Caco-2 (cell line): ENCODE data around the gene ZYX. TPM values are rescaled to one million over a fixed set of nuclear protein-coding genes. Genes with fewer than 3 reads are reported as not detected.

ENCODE experiments used
- BruUV-seq: library from RNA; stranded (reverse); fragments of 400-500 nt; replicated peaks from 2 replicates; lab custom pipeline; 2021; lab: Mats Ljungman, UMichigan
- CTCF ChIA-PET: fragments of 300-600 bp; sonication (Branson Sonifier 250); formaldehyde crosslinking; loops from one replicate; lab custom pipeline; 2022; ENCODE audit warnings: antibody characterized with exemption; lab: Charles Lee
- POLR2A ChIA-PET: fragments of 300-600 bp; sonication (Branson Sonifier 250); formaldehyde crosslinking; loops from one replicate; lab custom pipeline; 2022; ENCODE audit warnings: antibody characterized with exemption; lab: Charles Lee
- DNase-seq, 2 experiments: peaks; one replicate each; pipeline versions ENCODE4 v3.0.0 to v3.0.0-alpha.2; 2020 to 2022
- H3K27me3 ChIP-seq: replicated peaks from 2 replicates; pipeline ENCODE4 v1.6.0; 2011; ENCODE audit warnings: low read length; ENCODE audit not compliant: control insufficient read depth, insufficient read depth
- H3K36me3 ChIP-seq: 2 replicates; pipeline ENCODE4 v1.5.1; 2011; ENCODE audit warnings: low read length; ENCODE audit not compliant: control insufficient read depth, insufficient read depth
- H3K4me1 ChIP-seq: fragments of 250-450 bp; sonication (Bioruptor Pico); 2 replicates; pipeline ENCODE4 v1.5.1; 2020; ENCODE audit warnings: mild to moderate bottlenecking
- H3K4me3 ChIP-seq: 2 replicates; pipeline ENCODE4 v1.5.1; 2011; ENCODE audit warnings: low read depth, mild to moderate bottlenecking, control low read depth, low read length
- H3K9me3 ChIP-seq: fragments of 250-450 bp; sonication (Bioruptor Pico); 2 replicates; pipeline ENCODE4 v1.5.1; 2020; ENCODE audit warnings: mild to moderate bottlenecking, moderate library complexity
- H3K27ac Mint-ChIP-seq: one replicate; pipeline ENCODE4 v1.8.0; 2022; ENCODE audit warnings: mixed read lengths; ENCODE audit not compliant: unreplicated experiment
- H3K27me3 Mint-ChIP-seq: one replicate; pipeline ENCODE4 v1.8.0; 2022; ENCODE audit warnings: mixed read lengths; ENCODE audit not compliant: insufficient read depth, unreplicated experiment
- H3K36me3 Mint-ChIP-seq: one replicate; pipeline ENCODE4 v1.8.0; 2022; ENCODE audit warnings: mild to moderate bottlenecking, mixed read lengths; ENCODE audit not compliant: insufficient read depth, unreplicated experiment
- H3K4me1 Mint-ChIP-seq: one replicate; pipeline ENCODE4 v1.8.0; 2022; ENCODE audit warnings: low read depth, mixed read lengths; ENCODE audit not compliant: unreplicated experiment
- H3K4me3 Mint-ChIP-seq: one replicate; pipeline ENCODE4 v1.8.0; 2022; ENCODE audit warnings: mild to moderate bottlenecking, moderate library complexity, mixed read lengths; ENCODE audit not compliant: unreplicated experiment
- H3K9me3 Mint-ChIP-seq: one replicate; pipeline ENCODE4 v1.8.0; 2022; ENCODE audit warnings: mixed read lengths; ENCODE audit not compliant: unreplicated experiment
- CTCF ChIP-seq, 2 experiments: fragments of 200-600 bp in 1 of 2; IDR thresholded peaks; 1 replicate in 1 of 2; 2 replicates in 1 of 2; pipeline versions ENCODE4 v1.5.1 to v1.8.0; 2011 to 2022; ENCODE audit warnings: antibody characterized with exemption in 1 of 2, control low read depth in 1 of 2, inconsistent platforms in 1 of 2, low read depth in 1 of 2, low read length in 1 of 2, mild to moderate bottlenecking in 1 of 2, moderate library complexity in 1 of 2; ENCODE audit not compliant: insufficient read depth in 1 of 2, severe bottlenecking in 1 of 2, unreplicated experiment in 1 of 2
- intact Hi-C: fragments of 100-400 bp; cut with micrococcal nuclease; formaldehyde crosslinking; loops from one replicate; pipeline ENCODE4 v1.10.0; 2022; ENCODE audit not compliant: unreplicated experiment
- total RNA-seq: library from RNA; stranded (reverse); gene quantifications from 2 replicates; pipeline ENCODE4 v1.2.3, GENCODE V29; 2022

The ZYX gene
- total RNA-seq, 1 experiment from 2014 or later: 147 TPM

DNA sequence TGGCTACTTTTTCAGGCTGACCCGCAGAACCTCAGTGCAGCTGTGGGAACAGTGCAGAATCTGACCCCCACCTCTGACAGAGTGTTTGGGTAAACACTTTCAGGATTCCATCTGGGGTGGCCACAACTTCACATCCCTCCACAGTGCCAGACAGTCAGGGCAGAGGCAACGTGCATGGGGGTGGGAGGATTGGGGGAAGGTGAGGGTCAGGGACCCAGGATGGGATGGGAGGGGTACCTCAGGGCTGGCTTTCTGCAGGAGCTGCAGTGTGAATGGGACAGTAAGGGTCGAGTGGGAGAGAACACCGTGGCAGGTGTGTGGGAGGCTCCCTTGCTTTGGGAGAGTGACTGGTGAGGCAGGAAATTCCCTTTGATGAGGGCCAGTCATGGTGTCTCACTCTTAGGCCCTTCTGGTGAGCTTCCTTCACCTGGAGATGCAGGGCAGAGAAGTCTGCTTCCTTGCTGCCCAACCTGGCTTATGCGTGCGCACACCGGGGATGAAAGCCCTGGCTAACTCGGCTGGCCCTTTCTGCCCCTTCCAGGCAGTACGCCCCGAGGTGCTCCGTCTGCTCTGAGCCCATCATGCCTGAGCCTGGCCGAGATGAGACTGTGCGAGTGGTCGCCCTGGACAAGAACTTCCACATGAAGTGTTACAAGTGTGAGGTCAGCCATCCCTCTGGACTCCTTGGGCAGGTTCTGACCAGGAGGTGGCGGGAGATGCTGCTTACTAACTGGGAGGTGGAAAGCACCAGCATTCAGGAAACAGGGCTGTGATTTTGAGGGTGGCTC, 8.4 kb downstream of the ZYX start:
- no peak overlapping the region for H3K4me3 ChIP-seq
- no TSS peak for BruUV-seq
- intact Hi-C loops: no loop called here
- ChIA-PET CTCF (no interaction called here), POLR2A (no interaction called here)
- peak overlapping the region; percentile 3 for H3K27ac Mint-ChIP-seq
- H3K36me3 ChIP-seq: peaks cover 8% of the 10 kb centered on the region
- H3K4me1 Mint-ChIP-seq: peaks cover 6% of the 10 kb centered on the region
- H3K4me3 Mint-ChIP-seq: no peak overlapping the region
- no peaks in the 10 kb centered on the region for H3K9me3 Mint-ChIP-seq
- DNase-seq: no peak
- TF ChIP-seq CTCF (IDR thresholded peaks at IDR 0.05; ENCODE audit: insufficient read depth in 1 of 2, low read depth in 1 of 2, low read length in 1 of 2, severe bottlenecking in 1 of 2, unreplicated experiment in 1 of 2): peak in 1 of 2 experiments; percentile 27
- no peaks in the 10 kb centered on the region for H3K27me3 Mint-ChIP-seq
- H3K27me3 ChIP-seq: no peaks in the 10 kb centered on the region
- H3K36me3 Mint-ChIP-seq: peaks cover 64% of the 10 kb centered on the region
- no peaks in the 10 kb centered on the region for H3K9me3 ChIP-seq
- peaks cover 16% of the 10 kb centered on the region; the same call in 1 of the 2 replicates for H3K4me1 ChIP-seq

GRCh38 chr7:143390104-143390772, 9.1 kb downstream of the ZYX start:
- no peak for DNase-seq
- Mint-ChIP-seq H3K27ac (peak overlapping the region; percentile 29), H3K27me3 (no peaks in the 10 kb centered on the region), H3K4me1 (peaks cover 10% of the 10 kb centered on the region), H3K4me3 (no peak overlapping the region), H3K36me3 (peaks cover 71% of the 10 kb centered on the region), H3K9me3 (no peaks in the 10 kb centered on the region)
- intact Hi-C loops: no loop called here
- TSS peak; percentile 50 for BruUV-seq
- ChIA-PET CTCF (interaction anchor here (0.6 kb wide), 1 partner anchor 97 kb away, joined by 3 read pairs; no protein-coding TSS in a partner anchor), POLR2A (no interaction called here)
- H3K4me3 ChIP-seq: no peak overlapping the region
- no peaks in the 10 kb centered on the region for H3K9me3 ChIP-seq
- H3K4me1 ChIP-seq: peaks cover 9% of the 10 kb centered on the region; the same call in 1 of the 2 replicates
- peaks cover 8% of the 10 kb centered on the region for H3K36me3 ChIP-seq
- no peak for TF ChIP-seq CTCF (IDR thresholded peaks at IDR 0.05; ENCODE audit: insufficient read depth in 1 of 2, low read depth in 1 of 2, low read length in 1 of 2, severe bottlenecking in 1 of 2, unreplicated experiment in 1 of 2)
- H3K27me3 ChIP-seq: no peaks in the 10 kb centered on the region

DNA sequence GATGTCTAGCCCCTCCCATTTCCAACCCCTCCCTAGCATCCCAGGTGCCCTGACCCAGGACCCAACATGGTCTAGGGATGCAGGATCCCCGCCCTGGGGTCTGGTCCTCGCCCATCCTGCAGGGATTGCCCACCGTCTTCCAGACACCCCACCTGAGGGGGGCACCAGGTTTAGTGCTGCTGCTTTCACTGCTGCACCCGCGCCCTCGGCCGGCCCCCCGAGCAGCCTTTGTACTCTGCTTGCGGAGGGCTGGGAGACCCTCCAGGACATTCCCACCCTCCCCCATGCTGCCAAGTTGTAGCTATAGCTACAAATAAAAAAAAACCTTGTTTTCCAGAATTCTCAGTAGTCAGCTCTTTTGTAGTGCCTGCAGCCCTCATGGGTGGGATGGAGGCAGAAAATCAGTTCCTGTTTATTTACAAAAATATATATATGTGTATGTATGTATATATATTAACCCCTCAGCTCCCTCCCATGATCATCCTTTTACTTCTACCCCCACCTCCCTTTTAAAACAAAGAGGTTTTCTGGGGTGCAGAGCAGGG, 9.7 kb downstream of the ZYX start:
- POLR2A ChIA-PET: no interaction called here

More for the DNA sequence above, 9.7 kb downstream of the ZYX start:
- no peak for TF ChIP-seq CTCF (IDR thresholded peaks at IDR 0.05; ENCODE audit: insufficient read depth in 1 of 2, low read depth in 1 of 2, low read length in 1 of 2, severe bottlenecking in 1 of 2, unreplicated experiment in 1 of 2)
- Histone ChIP-seq H3K4me3 (no peak overlapping the region), H3K9me3 (no peaks in the 10 kb centered on the region), H3K4me1 (peaks cover 14% of the 10 kb centered on the region; the same call in 1 of the 2 replicates), H3K36me3 (peaks cover 8% of the 10 kb centered on the region), H3K27me3 (no peaks in the 10 kb centered on the region)
- DNase-seq: no peak
- H3K9me3 Mint-ChIP-seq: no peaks in the 10 kb centered on the region
- H3K4me1 Mint-ChIP-seq: peaks cover 12% of the 10 kb centered on the region
- H3K27me3 Mint-ChIP-seq: no peaks in the 10 kb centered on the region
- CTCF ChIA-PET: interaction anchor here (0.6 to 1.4 kb wide), 2 partner anchors 17 to 98 kb away, joined by 3 read pairs; no protein-coding TSS in a partner anchor
- H3K27ac Mint-ChIP-seq: peak overlapping the region; percentile 29
- H3K4me3 Mint-ChIP-seq: no peak overlapping the region
- peaks cover 77% of the 10 kb centered on the region for H3K36me3 Mint-ChIP-seq
- no TSS peak for BruUV-seq
- intact Hi-C loops: no loop called here
